HepG2 (cell line): ENCODE results near the gene HOXD1. TPM values are rescaled to one million over a fixed set of nuclear protein-coding genes. Genes with fewer than 3 reads are reported as not detected.

Experiments used
- ATAC-seq: fragments of 200-7000 bp; cut with Tn5 transposase; 3 replicates; pipeline ENCODE4 v1.9.1; 2020; ENCODE audit warnings: mild to moderate bottlenecking, moderate library complexity
- BruUV-seq: library from RNA; stranded (reverse); fragments of 400-500 nt; replicated peaks from 2 replicates; lab custom pipeline; 2021; lab: Mats Ljungman, UMichigan
- CTCF ChIA-PET: fragments of 300-600 bp; formaldehyde crosslinking; extraction: SDS; loops from one replicate; lab custom pipeline; 2021; ENCODE audit warnings: low total read pairs, inconsistent platforms, low intra/inter-chr PET ratio; lab: Yijun Ruan, JAX
- POLR2A ChIA-PET: fragments of 350-600 bp; sonication (Branson Sonifier 250); formaldehyde crosslinking; loops from one replicate; lab custom pipeline; 2020; ENCODE audit warnings: antibody characterized with exemption, inconsistent platforms; lab: Yijun Ruan, JAX
- DNase-seq: peaks from one replicate; pipeline ENCODE4 v3.0.0-alpha.2; 2015; ENCODE audit warnings: low spot score
- FAIRE-seq: peaks from 3 replicates; lab custom pipeline; 2011; peaks lifted over from hg19 to GRCh38; lab: Jason Lieb, UNC
- H2AFZ ChIP-seq: one replicate; pipeline ENCODE4 v1.6.1; 2011; ENCODE audit warnings: low read length, inconsistent platforms
- H3K27ac ChIP-seq: fragments of 300-600 bp; 3 replicates; pipeline ENCODE4 v1.8.0; 2011; ENCODE audit warnings: mixed run types, mild to moderate bottlenecking, mixed read lengths, low read length, inconsistent platforms; ENCODE audit not compliant: insufficient read depth; ENCODE audit errors: extremely low read length
- H3K27me3 ChIP-seq, 2 experiments: fragments of 200-600 bp in 1 of 2; 2 replicates in 1 of 2; 3 replicates in 1 of 2; pipeline versions ENCODE4 v1.6.0 to v1.8.0; 2011; ENCODE audit warnings: low read length in 2 of 2, mild to moderate bottlenecking in 2 of 2, moderate library complexity in 2 of 2, inconsistent platforms in 1 of 2; ENCODE audit not compliant: insufficient read depth in 2 of 2, control insufficient read depth in 1 of 2
- H3K36me3 ChIP-seq, 2 experiments: fragments of 200-600 bp in 1 of 2; replicated peaks in 1 of 2; 2 replicates in 1 of 2; 3 replicates in 1 of 2; pipeline versions ENCODE4 v1.5.1 to v1.8.0; 2011; ENCODE audit warnings: low read length in 2 of 2, inconsistent platforms in 1 of 2; ENCODE audit not compliant: insufficient read depth in 2 of 2, control insufficient read depth in 1 of 2
- H3K4me1 ChIP-seq: 2 replicates; pipeline ENCODE4 v1.5.1; 2012; ENCODE audit warnings: low read length, inconsistent platforms; ENCODE audit not compliant: insufficient read depth
- H3K4me2 ChIP-seq: 2 replicates; pipeline ENCODE4 v1.6.0; 2011; ENCODE audit warnings: low read depth, low read length, inconsistent platforms
- H3K4me3 ChIP-seq, 3 experiments: fragments of 200-600 bp in 1 of 3; sonication (generic), shearing (Covaris generic) in 1 of 3; replicated peaks in 1 of 3; 2 replicates each; pipeline ENCODE4 v1.5.1; 2011 to 2016; ENCODE audit warnings: low read length in 3 of 3, inconsistent platforms in 2 of 3, low read depth in 2 of 3, mild to moderate bottlenecking in 2 of 3, control low read depth in 1 of 3, mixed read lengths in 1 of 3; ENCODE audit not compliant: insufficient read depth in 1 of 3
- H3K79me2 ChIP-seq: one replicate; pipeline ENCODE4 v1.6.1; 2011; ENCODE audit warnings: low read length, inconsistent platforms; ENCODE audit not compliant: insufficient read depth
- H3K9ac ChIP-seq: 2 replicates; pipeline ENCODE4 v1.6.0; 2011; ENCODE audit warnings: mild to moderate bottlenecking, low read depth, low read length, inconsistent platforms; ENCODE audit not compliant: insufficient read depth
- H3K9me3 ChIP-seq: 2 replicates; pipeline ENCODE4 v1.5.1; 2012; ENCODE audit warnings: mild to moderate bottlenecking, low read length
- H4K20me1 ChIP-seq: 2 replicates; pipeline ENCODE4 v1.6.0; 2011; ENCODE audit warnings: inconsistent platforms, mild to moderate bottlenecking, low read length, moderate library complexity; ENCODE audit not compliant: insufficient read depth
- BHLHE40 ChIP-seq: IDR thresholded peaks from 2 replicates; pipeline ENCODE4 v1.6.1; 2011; ENCODE audit warnings: low read length, improper control_type of control experiment
- CBX2 ChIP-seq, 2 experiments: fragments of 200-600 bp in 1 of 2; sonication (generic); formaldehyde crosslinking in 1 of 2; IDR thresholded peaks; 2 replicates each; pipeline versions ENCODE4 v1.7.0 to v1.8.1; 2018 to 2022; ENCODE audit warnings: low read depth in 2 of 2, low read length in 1 of 2, mild to moderate bottlenecking in 1 of 2, missing genetic modification reagents in 1 of 2
- CHD4 ChIP-seq: fragments of 200-600 bp; sonication (generic); IDR thresholded peaks from 2 replicates; pipeline ENCODE4 v1.7.0; 2017; ENCODE audit warnings: mild to moderate bottlenecking, low read length, borderline replicate concordance
- EZH2 ChIP-seq: conservative IDR thresholded peaks from 2 replicates; pipeline ENCODE4 v1.6.1; 2012; ENCODE audit warnings: mild to moderate bottlenecking, low read depth, low read length, moderate library complexity
- KDM6A ChIP-seq: IDR thresholded peaks from 2 replicates; pipeline ENCODE4 v1.6.1; 2016; ENCODE audit warnings: low read depth
- NFE2L1 ChIP-seq: sonication (generic); formaldehyde crosslinking; IDR thresholded peaks from 2 replicates; pipeline ENCODE4 v1.4.0; 2020; ENCODE audit warnings: missing genetic modification reagents, mild to moderate bottlenecking, borderline replicate concordance
- PHF21A ChIP-seq: sonication (generic); formaldehyde crosslinking; IDR thresholded peaks from 2 replicates; pipeline ENCODE4 v1.5.0; 2020; ENCODE audit warnings: mild to moderate bottlenecking, missing genetic modification reagents
- SP2 ChIP-seq: sonication (generic); formaldehyde crosslinking; IDR thresholded peaks from 2 replicates; pipeline ENCODE4 v1.5.1; 2020; ENCODE audit warnings: mild to moderate bottlenecking, missing genetic modification reagents
- THAP8 ChIP-seq: sonication (generic); formaldehyde crosslinking; IDR thresholded peaks from 2 replicates; pipeline ENCODE4 v1.5.1; 2020; ENCODE audit warnings: missing genetic modification reagents, mild to moderate bottlenecking, borderline replicate concordance
- USF2 ChIP-seq, 2 experiments: sonication (generic) in 1 of 2; formaldehyde crosslinking in 1 of 2; IDR thresholded peaks; 2 replicates each; pipeline versions ENCODE4 v1.5.1 to v1.6.1; 2011 to 2020; ENCODE audit warnings: borderline replicate concordance in 1 of 2, low read depth in 1 of 2, low read length in 1 of 2, mild to moderate bottlenecking in 1 of 2, missing genetic modification reagents in 1 of 2, moderate library complexity in 1 of 2
- ZNF552 ChIP-seq: sonication (generic); formaldehyde crosslinking; IDR thresholded peaks from 2 replicates; pipeline ENCODE4 v1.9.0; 2022; ENCODE audit warnings: missing genetic modification reagents, mild to moderate bottlenecking, borderline replicate concordance
- ZNF569 ChIP-seq: sonication (generic); formaldehyde crosslinking; IDR thresholded peaks from 2 replicates; pipeline ENCODE4 v1.5.0; 2020; ENCODE audit warnings: mild to moderate bottlenecking, missing genetic modification reagents, moderate library complexity, borderline replicate concordance
- ZNF607 ChIP-seq: sonication (generic); formaldehyde crosslinking; IDR thresholded peaks from 2 replicates; pipeline ENCODE4 v1.5.1; 2020; ENCODE audit warnings: missing genetic modification reagents, mild to moderate bottlenecking, borderline replicate concordance
- ZNF781 ChIP-seq: sonication (generic); formaldehyde crosslinking; IDR thresholded peaks from 2 replicates; pipeline ENCODE4 v1.5.1; 2020; ENCODE audit warnings: borderline replicate concordance, mild to moderate bottlenecking, missing genetic modification reagents; ENCODE audit errors: not compliant biosample characterization
- WGBS: methylation state at CpG from one replicate; pipeline ENCODE4 v1.1.6; 2017; ENCODE audit warnings: low lambda C conversion rate; 5-methylcytosine and 5-hydroxymethylcytosine counted together
- in situ Hi-C: cut with HindIII; loops from 2 replicates; pipeline ENCODE4 v1.10.0; 2017; ENCODE audit warnings: low pct_unique_long_range_greater_than_20kb; ENCODE audit not compliant: extremely low pct_ligation_motif_present
- intact Hi-C: fragments of 100-400 bp; cut with micrococcal nuclease; formaldehyde crosslinking; loops from one replicate; pipeline ENCODE4 v1.10.0; 2022; ENCODE audit not compliant: unreplicated experiment
- polyA plus RNA-seq, 8 experiments: library from polyadenylated mRNA; depleted of rRNA in 3 of 8; stranded (reverse) in 7 of 8; unstranded in 1 of 8; fragments of >200 nt; fragmentation: Illumina TruSeq in 4 of 8; extraction: Trizol in 4 of 8; gene quantifications; 2 replicates each; pipeline versions ENCODE4 v1.2.1 to v1.2.3, GENCODE V29; 2011 to 2016; ENCODE audit warnings: low read depth in 4 of 8, missing spikeins in 1 of 8, mixed read lengths in 1 of 8; ENCODE audit not compliant: insufficient read depth in 1 of 8
- total RNA-seq, 5 experiments: library from RNA; depleted of rRNA; stranded (reverse); fragments of >200 nt; fragmentation: Illumina TruSeq; extraction: Trizol; gene quantifications; 2 replicates each; pipeline ENCODE4 v1.2.3, GENCODE V29; 2016; ENCODE audit warnings: low read depth in 1 of 5
- TF ChIP-seq, protein P1 (sequence below): sonication (generic); formaldehyde crosslinking; IDR thresholded peaks from 2 replicates; pipeline ENCODE4 v1.5.1; 2020; ENCODE audit warnings: mild to moderate bottlenecking, missing genetic modification reagents, moderate library complexity

Gene HOXD1
- total and polyA plus RNA-seq, 2 of the 13 experiments (the other 11 are each of a cell fraction or from before 2014, with no cell fraction given): 10.0 to 22.3 TPM

DNA sequence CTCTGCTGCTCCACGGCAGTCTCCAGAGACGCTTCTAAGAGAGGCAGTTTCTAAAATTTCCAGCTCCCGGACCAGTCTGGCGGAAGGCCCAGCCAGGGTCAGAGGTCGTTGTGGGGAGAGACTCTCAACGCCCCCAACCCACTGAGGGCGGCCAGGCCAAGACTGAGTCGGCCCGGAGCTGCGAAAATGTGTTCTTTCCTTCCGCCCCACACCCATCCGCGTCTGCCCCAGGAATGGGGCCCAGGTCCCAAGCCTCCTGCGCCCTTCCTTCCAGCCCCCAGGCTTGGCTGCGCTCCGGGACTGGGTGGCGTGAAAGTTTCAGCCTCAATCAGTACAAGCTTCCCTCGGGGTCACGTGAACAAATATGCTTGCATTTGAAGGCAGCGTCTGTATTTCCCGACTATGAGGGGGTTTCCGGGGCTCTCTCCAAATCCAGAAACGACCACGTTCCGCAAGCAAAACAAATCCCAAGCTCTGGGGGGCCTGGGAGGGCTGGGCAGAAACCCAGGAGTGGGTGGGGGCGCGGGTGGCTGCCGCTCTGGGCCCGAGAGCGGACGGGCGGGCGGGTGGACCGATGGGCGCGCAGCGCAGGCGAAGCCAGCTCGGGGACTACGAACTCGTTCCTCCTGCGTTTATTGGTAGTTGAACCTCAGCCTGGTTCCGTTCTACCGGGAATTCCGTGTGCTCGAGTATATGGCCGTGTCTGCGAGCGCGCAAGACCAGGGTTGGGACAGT lies 28.1 kb upstream of the HOXD1 start:
- DNase-seq (no peak), FAIRE-seq (no peak), ATAC-seq (peak; percentile 21)
- ChIA-PET POLR2A (no interaction called here), CTCF (no interaction called here)
- Histone ChIP-seq H3K27me3 (peaks cover 18 to 98% of the 10 kb centered on the region in 2 experiments), H3K4me1 (peaks cover 47% of the 10 kb centered on the region), H4K20me1 (no peaks in the 10 kb centered on the region), H3K9ac (no peak overlapping the region), H3K36me3 (no peaks in the 10 kb centered on the region), H3K4me3 (peak overlapping the region in 2 of 3 experiments; percentile 29 to 61; a peak in 2 of 6 replicates), H3K4me2 (peak overlapping the region; percentile 64), H3K27ac (no peak overlapping the region), H3K9me3 (no peaks in the 10 kb centered on the region), H2AFZ (no peak overlapping the region), H3K79me2 (no peaks in the 10 kb centered on the region)
- TF ChIP-seq PHF21A (CRISPR knock-in tag) (0 out of 2 replicates have a peak, but pooled peaks have one; percentile 31), ZNF552 (CRISPR knock-in tag) (no peak), ZNF781 (CRISPR knock-in tag) (peak; percentile 10), BHLHE40 (0 out of 2 replicates have a peak, but pooled peaks have one; percentile 24), THAP8 (CRISPR knock-in tag) (0 out of 2 replicates have a peak, but pooled peaks have one; percentile 30), ZNF569 (CRISPR knock-in tag) (0 out of 2 replicates have a peak, but pooled peaks have one; percentile 59), ZNF607 (CRISPR knock-in tag) (peak; percentile 51; the same call in 1 of the 2 replicates), CBX2 (IDR thresholded peaks at IDR 0.05; ENCODE audit: low read depth, low read length) (no peak), CBX2 (CRISPR knock-in tag; IDR thresholded peaks at IDR 0.05; ENCODE audit: low read depth) (peak; percentile 21; the same call in 1 of the 2 replicates), KDM6A (CRISPR knock-in tag) (no peak), USF2 (IDR thresholded peaks at IDR 0.05; ENCODE audit: low read depth, low read length) (no peak), USF2 (CRISPR knock-in tag; IDR thresholded peaks at IDR 0.05; ENCODE audit: borderline replicate concordance) (peak; percentile 50; the same call in 1 of the 2 replicates), SP2 (CRISPR knock-in tag) (0 out of 2 replicates have a peak, but pooled peaks have one; percentile 13), EZH2 (peak; percentile 21; the same call in 1 of the 2 replicates), NFE2L1 (CRISPR knock-in tag) (no peak), CHD4 (no peak)
- TF ChIP-seq, protein P1, sequence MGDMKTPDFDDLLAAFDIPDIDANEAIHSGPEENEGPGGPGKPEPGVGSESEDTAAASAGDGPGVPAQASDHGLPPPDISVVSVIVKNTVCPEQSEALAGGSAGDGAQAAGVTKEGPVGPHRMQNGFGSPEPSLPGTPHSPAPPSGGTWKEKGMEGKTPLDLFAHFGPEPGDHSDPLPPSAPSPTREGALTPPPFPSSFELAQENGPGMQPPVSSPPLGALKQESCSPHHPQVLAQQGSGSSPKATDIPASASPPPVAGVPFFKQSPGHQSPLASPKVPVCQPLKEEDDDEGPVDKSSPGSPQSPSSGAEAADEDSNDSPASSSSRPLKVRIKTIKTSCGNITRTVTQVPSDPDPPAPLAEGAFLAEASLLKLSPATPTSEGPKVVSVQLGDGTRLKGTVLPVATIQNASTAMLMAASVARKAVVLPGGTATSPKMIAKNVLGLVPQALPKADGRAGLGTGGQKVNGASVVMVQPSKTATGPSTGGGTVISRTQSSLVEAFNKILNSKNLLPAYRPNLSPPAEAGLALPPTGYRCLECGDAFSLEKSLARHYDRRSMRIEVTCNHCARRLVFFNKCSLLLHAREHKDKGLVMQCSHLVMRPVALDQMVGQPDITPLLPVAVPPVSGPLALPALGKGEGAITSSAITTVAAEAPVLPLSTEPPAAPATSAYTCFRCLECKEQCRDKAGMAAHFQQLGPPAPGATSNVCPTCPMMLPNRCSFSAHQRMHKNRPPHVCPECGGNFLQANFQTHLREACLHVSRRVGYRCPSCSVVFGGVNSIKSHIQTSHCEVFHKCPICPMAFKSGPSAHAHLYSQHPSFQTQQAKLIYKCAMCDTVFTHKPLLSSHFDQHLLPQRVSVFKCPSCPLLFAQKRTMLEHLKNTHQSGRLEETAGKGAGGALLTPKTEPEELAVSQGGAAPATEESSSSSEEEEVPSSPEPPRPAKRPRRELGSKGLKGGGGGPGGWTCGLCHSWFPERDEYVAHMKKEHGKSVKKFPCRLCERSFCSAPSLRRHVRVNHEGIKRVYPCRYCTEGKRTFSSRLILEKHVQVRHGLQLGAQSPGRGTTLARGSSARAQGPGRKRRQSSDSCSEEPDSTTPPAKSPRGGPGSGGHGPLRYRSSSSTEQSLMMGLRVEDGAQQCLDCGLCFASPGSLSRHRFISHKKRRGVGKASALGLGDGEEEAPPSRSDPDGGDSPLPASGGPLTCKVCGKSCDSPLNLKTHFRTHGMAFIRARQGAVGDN (CRISPR knock-in tag): peak; percentile 3; the same call in 1 of the 2 replicates
- intact Hi-C loops (no loop called here), in situ Hi-C loops (no loop called here)
- WGBS: 40% methylated on average over 50 of the region's 50 CpGs
- no TSS peak for BruUV-seq
